Nucleus accumbens (tissue), 56 donors: Measurements from ENCODE around the gene CEP63.
"Not testable (repeated sequence)": the region's sequence is repeated elsewhere in the genome, so short reads cannot be mapped to it uniquely, and the experiment has no call there.

Source experiments
- DNase-seq, 56 donors: peaks; one replicate each; lab custom pipeline; 2025; lab: John Stamatoyannopoulos, UW

Gene CEP63

DNA sequence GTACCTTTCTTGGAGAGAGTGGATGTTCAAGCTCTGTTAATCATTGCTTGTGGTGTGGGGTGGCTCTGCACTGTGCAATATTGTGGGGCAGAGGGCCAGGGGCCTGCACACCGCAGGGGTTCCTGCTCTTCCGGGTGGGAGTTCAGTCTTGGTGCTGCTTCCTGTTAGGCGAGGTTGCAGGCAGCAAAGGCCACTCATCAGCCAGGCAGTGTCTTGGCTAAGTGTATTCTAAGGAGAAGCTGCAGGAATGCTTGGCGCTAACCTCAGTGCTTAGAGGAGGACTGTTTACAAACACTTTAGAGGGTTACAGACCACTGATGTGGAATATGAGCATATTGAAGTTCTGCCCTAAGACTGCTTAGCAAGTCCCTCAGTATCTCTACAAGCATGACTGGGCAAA lies 81.7 kb downstream of the CEP63 start:
- no peak for DNase-seq

GRCh38 chr3:134568790-134569189 lies 82.9 kb downstream of the CEP63 start:
- DNase-seq: no peak

GRCh38 chr3:134569899-134570298 lies 84.0 kb downstream of the CEP63 start:
- DNase-seq: not testable (repeated sequence)

GRCh38 chr3:134576426-134576825 lies 90.6 kb downstream of the CEP63 start:
- DNase-seq: no peak

DNA sequence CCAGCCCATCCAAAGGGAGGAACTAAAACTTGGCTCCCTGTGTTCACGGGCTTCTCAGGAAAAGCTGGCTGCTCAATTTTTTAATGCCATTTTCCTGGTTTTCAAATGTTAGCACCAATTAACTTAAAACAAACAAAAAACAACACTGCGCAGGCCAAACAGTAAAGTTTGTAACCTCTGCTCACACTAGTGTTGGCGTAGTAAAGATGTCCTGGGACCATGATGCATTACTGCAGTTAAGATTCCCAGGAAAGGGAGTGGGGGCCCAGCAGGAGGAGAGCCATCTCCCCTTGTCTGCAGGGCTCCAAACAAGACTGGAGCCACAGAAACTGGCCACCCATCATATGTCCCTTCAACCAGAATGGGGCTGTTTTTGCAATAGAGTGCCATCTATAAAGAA lies 91.0 kb downstream of the CEP63 start:
- DNase-seq: no peak

DNA sequence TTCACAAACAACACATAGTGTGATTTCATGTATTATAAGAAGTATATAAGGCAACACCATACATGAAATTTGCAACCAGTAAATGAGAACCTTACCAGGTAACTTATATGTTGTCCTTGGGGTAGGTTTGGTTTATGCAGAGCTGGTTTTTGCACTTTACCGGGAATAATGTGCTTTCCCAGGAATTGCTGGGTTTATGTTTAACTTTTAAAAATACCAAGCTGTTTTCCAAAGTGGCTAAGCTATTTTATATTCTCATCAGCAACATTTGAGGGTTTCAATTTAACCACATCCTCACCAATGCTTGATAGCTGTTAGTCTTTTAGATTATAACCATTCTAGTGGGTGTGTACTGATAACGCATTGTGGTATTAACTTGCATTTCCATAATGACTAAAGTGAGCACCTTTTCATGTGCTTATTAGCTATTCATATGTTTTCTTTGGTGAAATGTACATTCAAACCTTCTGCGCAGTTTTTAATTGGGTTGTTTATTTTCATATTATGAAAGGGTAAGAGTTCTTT lies 93.3 kb downstream of the CEP63 start:
- no peak for DNase-seq

DNA sequence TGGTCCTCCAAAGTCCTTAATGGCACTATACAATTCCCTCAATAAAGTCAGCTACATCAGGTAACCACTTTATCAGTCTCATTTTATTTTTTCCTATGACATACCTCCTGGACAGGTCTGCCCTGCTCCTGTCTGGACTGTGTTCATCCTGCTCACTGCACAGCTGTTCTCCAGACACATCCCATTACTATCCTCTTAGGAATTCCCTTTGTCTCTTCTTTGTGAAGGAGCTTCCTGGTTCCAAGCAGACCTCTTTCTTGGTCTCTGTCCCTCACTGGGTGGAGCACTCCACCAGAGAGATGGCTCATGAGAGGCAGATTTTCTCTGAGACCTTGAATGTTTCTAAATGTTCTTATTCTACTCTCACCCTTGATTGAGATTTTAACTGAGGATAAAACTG lies 104.9 kb downstream of the CEP63 start:
- DNase-seq: no peak

- no peak for DNase-seq
Measured at GRCh38 chr3:134592806-134593205, 106.9 kb downstream of the CEP63 start.

- DNase-seq: no peak
Measured at GRCh38 chr3:134594331-134594741, 108.5 kb downstream of the CEP63 start.

DNA sequence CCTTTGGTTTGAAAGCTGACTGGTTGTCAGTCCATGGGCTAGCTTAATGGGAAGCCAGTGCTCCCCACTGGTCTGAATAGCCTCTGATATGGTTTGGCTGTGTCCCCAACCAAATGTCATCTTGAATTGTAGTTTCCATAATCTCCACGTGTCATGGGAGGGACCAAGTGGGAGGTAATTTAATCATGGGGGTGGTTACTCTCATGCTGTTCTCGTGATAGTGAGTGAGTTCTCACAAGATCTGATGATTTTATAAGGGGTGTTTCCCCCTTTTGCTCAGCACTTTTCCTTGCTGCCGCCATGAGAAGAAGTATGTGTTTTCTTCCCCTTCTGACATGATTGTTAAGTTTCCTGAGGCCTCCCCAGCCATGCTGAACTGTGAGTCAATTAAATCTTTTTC lies 109.1 kb downstream of the CEP63 start:
- DNase-seq: not testable (repeated sequence)

DNA sequence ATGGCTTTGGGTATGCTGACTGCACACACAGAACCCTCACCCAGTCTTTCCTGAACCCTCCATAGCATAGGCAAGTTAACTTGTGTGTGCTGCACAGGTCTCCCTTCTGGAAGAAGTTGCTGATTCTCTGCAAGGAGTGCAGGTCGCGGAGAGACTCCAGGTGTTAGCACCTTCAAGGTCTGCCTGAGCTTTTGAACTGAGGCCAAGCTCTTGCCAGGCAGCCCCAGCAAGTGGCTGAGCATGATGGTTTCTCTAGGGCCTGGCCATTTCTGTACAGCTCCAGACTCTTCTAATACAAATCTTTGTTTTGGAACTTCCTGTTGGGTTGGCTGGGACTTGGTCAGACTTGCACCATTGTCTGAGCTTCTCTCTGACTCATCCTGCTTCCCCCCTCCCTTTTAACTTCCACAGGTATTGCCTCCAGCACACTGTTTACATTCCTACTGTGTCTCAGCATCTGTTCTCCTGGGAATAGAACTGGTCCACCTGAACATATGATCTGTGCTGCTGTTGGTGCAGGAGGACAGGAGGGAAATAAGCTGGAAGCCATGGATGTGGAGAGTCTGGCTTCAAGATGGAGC lies 111.6 kb downstream of the CEP63 start:
- DNase-seq: no peak

- peak in 3 of 56 donors; percentile 9 to 14 (median 13) for DNase-seq
Measured at GRCh38 chr3:134598763-134599545, 113.1 kb downstream of the CEP63 start.

- DNase-seq: no peak
Measured at GRCh38 chr3:134600206-134600605, 114.3 kb downstream of the CEP63 start.

DNA sequence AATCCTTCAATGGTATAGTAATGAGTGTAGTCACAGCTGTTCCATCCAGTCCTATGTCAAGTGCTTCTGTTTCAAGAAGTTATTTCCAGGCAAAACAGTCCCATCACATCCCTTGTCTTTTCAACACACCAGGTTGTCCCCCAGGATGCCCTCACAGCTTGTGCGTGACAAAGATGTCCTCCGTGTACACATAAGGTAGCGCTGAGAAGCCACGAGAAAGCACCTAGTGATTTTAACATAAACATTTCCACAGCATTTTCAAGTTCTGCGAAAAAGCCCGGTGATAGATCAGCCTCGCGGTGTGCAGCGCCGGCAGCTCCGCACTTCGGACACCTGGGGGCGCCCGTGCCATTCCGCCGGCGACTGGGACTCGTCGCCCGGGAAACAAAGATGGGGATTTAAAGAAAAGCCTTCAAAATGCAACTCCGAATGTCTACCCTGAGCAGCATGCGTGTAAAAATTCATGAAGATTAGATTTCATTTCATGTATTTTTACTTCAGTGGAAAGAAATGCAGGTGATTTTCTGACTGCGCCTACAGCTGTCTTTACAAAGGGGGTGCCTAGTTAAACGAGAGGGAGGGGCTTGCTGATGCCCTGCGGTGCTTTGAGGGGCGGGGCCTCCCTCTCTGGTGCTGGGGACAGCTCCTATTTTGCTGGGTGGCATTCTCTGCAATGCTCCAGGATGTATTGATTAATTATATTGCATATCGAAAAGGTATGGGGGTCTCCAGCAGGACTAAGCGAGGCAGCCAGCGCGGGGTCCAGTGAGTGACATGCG lies 115.0 kb downstream of the CEP63 start:
- DNase-seq: peak in 48 of 56 donors; percentile 17 to 79 (median 56)

DNA sequence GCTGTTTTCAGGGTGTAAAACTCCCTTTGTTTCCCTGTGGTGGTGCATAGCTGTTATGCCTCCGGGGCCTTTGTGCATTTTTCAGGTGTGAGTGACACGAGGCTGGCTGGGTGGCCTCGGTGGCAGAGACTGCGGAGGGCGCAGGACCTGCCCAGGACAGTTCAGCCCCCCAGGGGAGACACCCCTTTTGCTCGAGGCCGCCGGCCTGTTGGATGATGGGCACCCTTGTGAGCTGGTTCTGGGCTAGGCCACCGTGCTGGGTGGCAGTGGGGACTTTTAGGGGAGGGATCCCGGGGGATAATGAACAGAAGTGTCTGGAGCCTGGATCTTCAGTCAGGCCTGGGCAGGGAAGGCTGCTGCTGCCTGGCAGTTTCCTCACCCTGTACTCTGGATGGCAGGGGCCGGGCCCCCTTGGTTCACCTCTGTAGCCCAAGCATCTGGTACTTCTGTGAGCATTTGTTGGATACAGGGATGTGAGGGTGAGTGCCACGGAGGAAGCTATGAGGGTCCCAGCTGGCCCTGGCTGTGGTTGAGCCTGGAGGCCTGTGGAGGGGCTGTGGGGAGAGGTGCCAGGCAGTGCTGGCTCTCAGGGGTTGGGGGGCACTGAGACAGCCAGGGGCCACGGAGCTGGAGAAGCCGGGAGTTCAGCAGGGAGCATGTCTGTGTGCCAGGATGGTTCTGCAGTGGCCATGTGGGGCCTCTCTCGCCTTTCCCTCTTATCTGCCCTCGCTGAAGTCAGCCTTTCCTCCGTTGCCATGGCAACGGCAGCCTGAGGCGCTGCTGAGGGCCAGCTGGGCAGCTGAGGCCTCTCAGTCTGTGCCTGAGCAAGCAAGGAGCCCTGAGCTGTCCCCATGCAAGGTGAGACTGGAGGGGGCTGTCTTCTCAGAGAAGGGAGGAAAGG lies 115.9 kb downstream of the CEP63 start:
- DNase-seq: peak in 38 of 56 donors; percentile 14 to 67 (median 40)

DNA sequence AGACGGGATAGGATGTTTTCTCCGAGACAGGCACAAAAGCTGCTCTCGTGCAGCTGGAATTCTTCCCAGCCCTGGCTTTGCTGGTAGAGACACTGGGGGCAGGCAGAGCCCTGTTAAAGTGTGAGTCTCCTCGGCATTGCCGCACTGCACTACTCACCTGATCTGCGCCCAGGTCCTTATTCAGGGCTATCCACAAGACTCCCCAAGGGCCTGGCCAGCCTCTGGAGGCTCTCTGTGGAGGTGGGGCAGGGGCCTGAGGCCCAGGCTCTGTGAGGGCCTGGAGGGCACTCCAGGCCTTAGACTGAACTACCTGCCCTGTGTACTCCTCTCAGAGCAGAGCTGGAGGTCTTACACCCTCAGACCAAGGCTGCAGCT lies 116.6 kb downstream of the CEP63 start:
- no peak for DNase-seq

DNA sequence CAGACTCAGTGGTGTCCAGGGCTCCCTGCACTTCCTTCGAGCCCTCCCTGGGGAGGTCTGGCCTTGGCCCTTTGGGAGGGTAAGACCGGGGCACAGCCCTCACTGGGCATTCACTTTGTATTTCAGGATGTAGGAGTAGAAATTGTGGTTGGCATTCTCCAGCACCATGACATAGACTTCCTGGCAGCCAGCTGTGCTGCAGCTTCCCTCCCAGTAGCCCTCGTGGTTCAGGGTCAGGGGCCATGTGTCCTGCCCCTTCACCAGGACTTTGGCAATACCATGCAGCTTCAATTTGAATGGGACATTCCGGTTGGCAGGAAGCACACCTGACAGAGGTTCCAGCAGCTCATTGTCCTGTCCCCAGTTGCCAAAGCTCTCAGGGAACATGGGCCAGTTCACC lies 117.6 kb downstream of the CEP63 start:
- DNase-seq: no peak

DNA sequence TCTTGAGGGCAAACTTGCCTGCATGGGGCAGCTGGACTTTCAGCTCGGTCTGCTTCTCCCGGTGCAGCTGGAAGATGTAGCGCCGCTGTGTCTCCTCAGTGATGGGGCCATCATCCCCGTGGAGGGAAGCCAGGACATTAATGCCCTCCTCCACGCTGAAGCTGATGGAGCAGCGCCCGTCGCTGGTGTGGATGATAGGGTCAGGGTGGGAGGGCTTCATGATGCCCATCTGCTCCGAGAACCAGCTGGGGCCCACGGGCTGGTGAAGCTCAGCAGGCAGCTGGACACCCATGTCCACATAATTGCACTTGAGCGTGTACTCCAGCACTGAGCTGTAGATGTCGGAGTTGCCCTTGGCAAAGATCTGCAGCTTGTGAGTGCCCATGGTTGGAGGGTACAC lies 118.1 kb downstream of the CEP63 start:
- no peak for DNase-seq

DNA sequence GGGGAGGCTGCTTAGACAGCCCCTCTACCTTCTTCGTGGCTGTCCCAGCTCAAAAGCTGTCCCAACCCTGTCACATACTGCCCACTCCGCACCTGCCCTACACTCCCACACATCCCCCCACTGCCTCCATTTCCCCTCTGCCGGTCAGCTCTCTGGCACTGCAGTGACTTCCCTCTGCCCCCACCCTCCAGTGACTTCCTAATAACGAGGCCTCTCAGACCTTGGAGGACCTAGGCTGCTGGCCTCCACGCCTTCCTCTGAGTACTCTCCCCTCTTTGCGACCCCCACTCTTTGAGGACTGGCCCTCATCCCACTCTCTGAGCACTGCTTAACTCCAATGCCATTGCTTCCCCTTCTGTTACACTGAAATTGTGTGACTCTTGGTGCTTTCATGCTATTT lies 119.7 kb downstream of the CEP63 start:
- no peak for DNase-seq
